Fibroblast of gingiva (primary cell): ENCODE measurements around the gene FAM180A.
"Not testable (repeated sequence)": the region's sequence is repeated elsewhere in the genome, so short reads cannot be mapped to it uniquely, and the experiment has no call there.

Source experiments
- DNase-seq: peaks from one replicate; pipeline ENCODE4 v3.0.0-alpha.2; 2011; ENCODE audit warnings: low read depth

Gene FAM180A

GRCh38 chr7:135741905-135742304 is 6.7 kb downstream of the FAM180A start:
- no peak for DNase-seq

- no peak for DNase-seq
Measured at GRCh38 chr7:135740889-135741288, 7.7 kb downstream of the FAM180A start.

- not testable (repeated sequence) for DNase-seq
Measured at GRCh38 chr7:135737306-135737647, 11.3 kb downstream of the FAM180A start.

- no peak for DNase-seq
Measured at GRCh38 chr7:135736586-135737305, 11.9 kb downstream of the FAM180A start.

- DNase-seq = no peak
Measured at GRCh38 chr7:135734343-135734689, 14.3 kb downstream of the FAM180A start.

- no peak for DNase-seq
Measured at GRCh38 chr7:135733603-135734342, 14.8 kb downstream of the FAM180A start.

- DNase-seq = no peak
Measured at GRCh38 chr7:135731131-135731530, 17.5 kb downstream of the FAM180A start.

GRCh38 chr7:135729230-135729629 is 19.4 kb downstream of the FAM180A start:
- peak; percentile 59 for DNase-seq

GRCh38 chr7:135728136-135728669 is 20.4 kb downstream of the FAM180A start, which contains the start of gene SLC13A4:
Gene SLC13A4, minus strand, starts transcription at chr7:135728186. Its CDS starts 690 bp downstream, at chr7:135727496.
- no peak for DNase-seq

GRCh38 chr7:135726911-135727673 is 21.5 kb downstream of the FAM180A start:
- no peak for DNase-seq

GRCh38 chr7:135726276-135726788 is 22.3 kb downstream of the FAM180A start:
- no peak for DNase-seq

- no peak for DNase-seq
Measured at GRCh38 chr7:135723411-135723810, 25.2 kb downstream of the FAM180A start.

GRCh38 chr7:135721198-135721820 is 27.3 kb downstream of the FAM180A start:
- DNase-seq = no peak

- DNase-seq = no peak
Measured at GRCh38 chr7:135719688-135720087, 28.9 kb downstream of the FAM180A start.

- no peak for DNase-seq
Measured at GRCh38 chr7:135718794-135719437, 29.7 kb downstream of the FAM180A start.

GRCh38 chr7:135718219-135718618 is 30.4 kb downstream of the FAM180A start:
- DNase-seq = no peak

- DNase-seq = no peak
Measured at GRCh38 chr7:135717693-135718092, 30.9 kb downstream of the FAM180A start.

- DNase-seq = peak; percentile 80
Measured at GRCh38 chr7:135716677-135717238, 31.9 kb downstream of the FAM180A start.

GRCh38 chr7:135715673-135716072 is 32.9 kb downstream of the FAM180A start:
- DNase-seq = no peak

GRCh38 chr7:135715055-135715522 is 33.5 kb downstream of the FAM180A start:
- DNase-seq = no peak

- DNase-seq = peak; percentile 77
Measured at GRCh38 chr7:135714534-135715009, 34.0 kb downstream of the FAM180A start.
